HG03460 (cell line): ENCODE data around the gene RAB3GAP1.
"Not testable (repeated sequence)": the region's sequence is repeated elsewhere in the genome, so short reads cannot be mapped to it uniquely, and the experiment has no call there.

ENCODE experiments used
- ATAC-seq: cut with Tn5 transposase; IDR thresholded peaks from one replicate; pipeline ENCODE4 v1.9.1; 2021; ENCODE audit not compliant: unreplicated experiment

Gene RAB3GAP1

GRCh38 chr2:135052042-135052876, at the start of gene RAB3GAP1:
Gene RAB3GAP1, plus strand, starts transcription at chr2:135052292. Its CDS starts 16 bp downstream, at chr2:135052308.
- ATAC-seq, result peak; percentile 75

- ATAC-seq, result no peak
These were observed 49.3 kb upstream of the RAB3GAP1 start for GRCh38 chr2:135002836-135003235.

- peak; percentile 92 for ATAC-seq
These were observed 47.9 kb upstream of the RAB3GAP1 start for GRCh38 chr2:135004005-135004746.

GRCh38 chr2:135005753-135006152, 46.3 kb upstream of the RAB3GAP1 start:
- no peak for ATAC-seq

- no peak for ATAC-seq
These were observed 42.8 kb upstream of the RAB3GAP1 start for GRCh38 chr2:135009339-135009738.

GRCh38 chr2:135010200-135010942, 41.7 kb upstream of the RAB3GAP1 start:
- ATAC-seq, result no peak

- ATAC-seq, result no peak
These were observed 40.5 kb upstream of the RAB3GAP1 start for GRCh38 chr2:135011633-135012032.

GRCh38 chr2:135021618-135022017, 30.5 kb upstream of the RAB3GAP1 start:
- ATAC-seq, result no peak

GRCh38 chr2:135022952-135023880, 28.9 kb upstream of the RAB3GAP1 start:
- ATAC-seq, result no peak

GRCh38 chr2:135023886-135024485, 28.1 kb upstream of the RAB3GAP1 start:
- no peak for ATAC-seq

GRCh38 chr2:135029481-135030134, 22.5 kb upstream of the RAB3GAP1 start:
- no peak for ATAC-seq

- no peak for ATAC-seq
These were observed 21.3 kb upstream of the RAB3GAP1 start for GRCh38 chr2:135030826-135031225.

GRCh38 chr2:135033216-135033615, 18.9 kb upstream of the RAB3GAP1 start:
- ATAC-seq, result not testable (repeated sequence)

- no peak for ATAC-seq
These were observed 14.3 kb upstream of the RAB3GAP1 start for GRCh38 chr2:135037831-135038230.

GRCh38 chr2:135043345-135043744, 8.7 kb upstream of the RAB3GAP1 start:
- ATAC-seq, result no peak

GRCh38 chr2:135047300-135047699, 4.8 kb upstream of the RAB3GAP1 start, which contains the start of gene MAP3K19:
Gene MAP3K19, minus strand, starts transcription at chr2:135047447. Its CDS starts 22,800 bp downstream, at chr2:135024647.
- no peak for ATAC-seq

GRCh38 chr2:135048122-135048521, 4.0 kb upstream of the RAB3GAP1 start:
- no peak for ATAC-seq

- ATAC-seq, result no peak
These were observed 2.0 kb upstream of the RAB3GAP1 start for GRCh38 chr2:135050132-135050531.

GRCh38 chr2:135050684-135051083, 1.4 kb upstream of the RAB3GAP1 start:
- no peak for ATAC-seq
